Activated CD4-positive, alpha-beta memory T cell treated with anti-CD3 and anti-CD28 coated beads, Interleukin-2, amount 10 ng/mL, durations not matched to agents 7 days and 5 days (primary cell): ENCODE data around the gene GFAP. TPM values are rescaled to one million over a fixed set of nuclear protein-coding genes. Genes with fewer than 3 reads are reported as not detected.

Source experiments
- CTCF ChIA-PET: fragments of 350-600 bp; sonication (Branson Sonifier 250); formaldehyde crosslinking; loops from one replicate; lab custom pipeline; 2021; ENCODE audit warnings: antibody characterized with exemption, inconsistent platforms; lab: Charles Lee
- POLR2A ChIA-PET: fragments of 350-600 bp; sonication (Branson Sonifier 250); formaldehyde crosslinking; loops from one replicate; lab custom pipeline; 2021; ENCODE audit warnings: antibody characterized with exemption; lab: Charles Lee
- DNase-seq: peaks from one replicate; pipeline ENCODE4 v3.0.0-alpha.2; 2020
- H3K27ac Mint-ChIP-seq: one replicate; pipeline ENCODE4 v1.8.0; 2021; ENCODE audit warnings: mild to moderate bottlenecking, mixed read lengths
- H3K27me3 Mint-ChIP-seq: one replicate; pipeline ENCODE4 v1.8.0; 2021; ENCODE audit warnings: mixed read lengths
- H3K36me3 Mint-ChIP-seq: one replicate; pipeline ENCODE4 v1.8.0; 2021; ENCODE audit warnings: low read depth, mixed read lengths
- H3K4me1 Mint-ChIP-seq: one replicate; pipeline ENCODE4 v1.8.0; 2021; ENCODE audit warnings: mixed read lengths
- H3K4me3 Mint-ChIP-seq: one replicate; pipeline ENCODE4 v1.8.0; 2021; ENCODE audit warnings: mild to moderate bottlenecking, mixed read lengths
- H3K9me3 Mint-ChIP-seq: one replicate; pipeline ENCODE4 v1.8.0; 2021; ENCODE audit warnings: mixed read lengths
- total RNA-seq, 2 experiments: library from RNA; stranded (reverse); gene quantifications; one replicate each; pipeline ENCODE4 v1.2.3, GENCODE V29; 2021

Gene GFAP
- total RNA-seq, 2 experiments from 2014 or later: not detected

GRCh38 chr17:44879376-44879775, 35.9 kb downstream of the GFAP start:
- Mint-ChIP-seq H3K36me3 (peaks cover 62% of the 10 kb centered on the region), H3K4me1 (peaks cover 2% of the 10 kb centered on the region), H3K9me3 (no peaks in the 10 kb centered on the region), H3K27ac (no peak overlapping the region), H3K4me3 (no peak overlapping the region), H3K27me3 (no peaks in the 10 kb centered on the region)
- DNase-seq: no peak
- ChIA-PET CTCF (interaction anchor here (1.0 to 5.2 kb wide), 8 partner anchors 12 to 256 kb away, joined by 3 to 31 read pairs (median 6); partner anchors contain the start of gene ACBD4), POLR2A (interaction anchor here (1.7 kb wide), 1 partner anchor 20 kb away, joined by 4 read pairs; a partner anchor contains a TSS)

GRCh38 chr17:44878627-44879221, 36.6 kb downstream of the GFAP start:
- no peak for DNase-seq
- Mint-ChIP-seq H3K27ac (no peak overlapping the region), H3K9me3 (no peaks in the 10 kb centered on the region), H3K36me3 (peaks cover 63% of the 10 kb centered on the region), H3K27me3 (no peaks in the 10 kb centered on the region), H3K4me1 (peaks cover 2% of the 10 kb centered on the region), H3K4me3 (no peak overlapping the region)
- POLR2A ChIA-PET: interaction anchor here (1.7 kb wide), 1 partner anchor 21 kb away, joined by 4 read pairs; a partner anchor contains a TSS
- CTCF ChIA-PET: interaction anchor here (0.8 to 5.2 kb wide), 11 partner anchors 11 to 257 kb away, joined by 3 to 31 read pairs (median 5); partner anchors contain the start of gene ACBD4

- Mint-ChIP-seq H3K27ac (no peak overlapping the region), H3K4me1 (peaks cover 2% of the 10 kb centered on the region), H3K4me3 (no peak overlapping the region), H3K27me3 (no peaks in the 10 kb centered on the region), H3K36me3 (peaks cover 53% of the 10 kb centered on the region), H3K9me3 (no peaks in the 10 kb centered on the region)
- DNase-seq: no peak
- ChIA-PET CTCF (interaction anchor here (0.6 to 5.2 kb wide), 3 partner anchors 11 to 597 kb away, joined by 3 to 31 read pairs (median 6); no protein-coding TSS in a partner anchor), POLR2A (no interaction called here)
Measured at GRCh38 chr17:44877121-44877520, 38.2 kb downstream of the GFAP start.

GRCh38 chr17:44875761-44876160, 39.5 kb downstream of the GFAP start:
- Mint-ChIP-seq H3K27ac (no peak overlapping the region), H3K4me1 (peaks cover 2% of the 10 kb centered on the region), H3K4me3 (no peak overlapping the region), H3K27me3 (no peaks in the 10 kb centered on the region), H3K36me3 (peaks cover 51% of the 10 kb centered on the region), H3K9me3 (no peaks in the 10 kb centered on the region)
- ChIA-PET CTCF (interaction anchor here (0.8 to 5.2 kb wide), 2 partner anchors 9 to 10 kb away, joined by 3 to 31 read pairs; no protein-coding TSS in a partner anchor), POLR2A (no interaction called here)
- no peak for DNase-seq

- Mint-ChIP-seq H3K36me3 (peaks cover 44% of the 10 kb centered on the region), H3K4me3 (no peak overlapping the region), H3K4me1 (no peaks in the 10 kb centered on the region), H3K27ac (no peak overlapping the region), H3K27me3 (no peaks in the 10 kb centered on the region), H3K9me3 (no peaks in the 10 kb centered on the region)
- ChIA-PET CTCF (no interaction called here), POLR2A (no interaction called here)
- DNase-seq: no peak
Measured at GRCh38 chr17:44872131-44872768, 43.0 kb downstream of the GFAP start.

GRCh38 chr17:44871556-44871955, 43.7 kb downstream of the GFAP start:
- H3K9me3 Mint-ChIP-seq: no peaks in the 10 kb centered on the region
- peaks cover 40% of the 10 kb centered on the region for H3K36me3 Mint-ChIP-seq
- H3K4me1 Mint-ChIP-seq: no peaks in the 10 kb centered on the region
- no peak for DNase-seq
- CTCF ChIA-PET: no interaction called here
- POLR2A ChIA-PET: no interaction called here
- no peak overlapping the region for H3K4me3 Mint-ChIP-seq
- no peak overlapping the region for H3K27ac Mint-ChIP-seq
- no peaks in the 10 kb centered on the region for H3K27me3 Mint-ChIP-seq

- ChIA-PET CTCF (interaction anchor here (1.4 to 10.5 kb wide), 3 partner anchors 9 to 90 kb away, joined by 5 to 144 read pairs (median 31); no protein-coding TSS in a partner anchor), POLR2A (interaction anchor here (1.4 kb wide), 1 partner anchor 15 kb away, joined by 3 read pairs; no protein-coding TSS in a partner anchor)
- Mint-ChIP-seq H3K27me3 (no peaks in the 10 kb centered on the region), H3K4me1 (no peaks in the 10 kb centered on the region), H3K36me3 (peaks cover 53% of the 10 kb centered on the region), H3K4me3 (no peak overlapping the region), H3K27ac (no peak overlapping the region), H3K9me3 (no peaks in the 10 kb centered on the region)
- DNase-seq: no peak
Measured at GRCh38 chr17:44867841-44868240, 47.5 kb downstream of the GFAP start.

GRCh38 chr17:44865931-44866330, 49.4 kb downstream of the GFAP start:
- DNase-seq: no peak
- H3K27me3 Mint-ChIP-seq: no peaks in the 10 kb centered on the region
- peaks cover 48% of the 10 kb centered on the region for H3K36me3 Mint-ChIP-seq
- CTCF ChIA-PET: interaction anchor here (0.5 to 10.5 kb wide), 6 partner anchors 9 to 233 kb away, joined by 3 to 144 read pairs (median 4); no protein-coding TSS in a partner anchor
- no peak overlapping the region for H3K4me3 Mint-ChIP-seq
- no peaks in the 10 kb centered on the region for H3K9me3 Mint-ChIP-seq
- H3K4me1 Mint-ChIP-seq: no peaks in the 10 kb centered on the region
- no peak overlapping the region for H3K27ac Mint-ChIP-seq
- POLR2A ChIA-PET: interaction anchor here (1.5 kb wide), 1 partner anchor 85 kb away, joined by 4 read pairs; no protein-coding TSS in a partner anchor

- ChIA-PET CTCF (interaction anchor here (0.8 to 10.5 kb wide), 7 partner anchors 9 to 96 kb away, joined by 3 to 144 read pairs (median 4); no protein-coding TSS in a partner anchor), POLR2A (interaction anchor here (1.0 to 1.5 kb wide), 3 partner anchors 22 to 86 kb away, joined by 3 to 4 read pairs (median 3); no protein-coding TSS in a partner anchor)
- Mint-ChIP-seq H3K4me1 (no peaks in the 10 kb centered on the region), H3K27me3 (no peaks in the 10 kb centered on the region), H3K9me3 (no peaks in the 10 kb centered on the region), H3K27ac (no peak overlapping the region), H3K4me3 (no peak overlapping the region), H3K36me3 (peaks cover 48% of the 10 kb centered on the region)
- peak; percentile 69 for DNase-seq
Measured at GRCh38 chr17:44865231-44865660, 50.1 kb downstream of the GFAP start.

- ChIA-PET POLR2A (interaction anchor here (1.0 to 1.5 kb wide), 3 partner anchors 22 to 86 kb away, joined by 3 to 4 read pairs (median 3); no protein-coding TSS in a partner anchor), CTCF (interaction anchor here (0.8 to 10.5 kb wide), 8 partner anchors 8 to 95 kb away, joined by 3 to 144 read pairs (median 4); no protein-coding TSS in a partner anchor)
- Mint-ChIP-seq H3K27me3 (no peaks in the 10 kb centered on the region), H3K27ac (no peak overlapping the region), H3K36me3 (peaks cover 48% of the 10 kb centered on the region), H3K4me1 (no peaks in the 10 kb centered on the region), H3K4me3 (no peak overlapping the region), H3K9me3 (no peaks in the 10 kb centered on the region)
- DNase-seq: no peak
Measured at GRCh38 chr17:44864831-44865230, 50.5 kb downstream of the GFAP start.

- Mint-ChIP-seq H3K27me3 (no peaks in the 10 kb centered on the region), H3K27ac (no peak overlapping the region), H3K9me3 (no peaks in the 10 kb centered on the region), H3K36me3 (peaks cover 52% of the 10 kb centered on the region), H3K4me1 (no peaks in the 10 kb centered on the region), H3K4me3 (no peak overlapping the region)
- CTCF ChIA-PET: interaction anchor here (1.8 to 10.5 kb wide), 3 partner anchors 14 to 85 kb away, joined by 6 to 144 read pairs (median 31); no protein-coding TSS in a partner anchor
- POLR2A ChIA-PET: no interaction called here
- no peak for DNase-seq
Measured at GRCh38 chr17:44863061-44863918, 52.0 kb downstream of the GFAP start.
